Kidney epithelial cell (primary cell): Measurements from ENCODE around the gene RPL23. TPM values are rescaled to one million over a fixed set of nuclear protein-coding genes. Genes with fewer than 3 reads are reported as not detected.

Experiments used
- DNase-seq: peaks from one replicate; pipeline ENCODE4 v3.0.0-alpha.2; 2010; ENCODE audit warnings: low read depth
- H3K27me3 ChIP-seq: 2 replicates; pipeline ENCODE4 v1.6.0; 2011; ENCODE audit warnings: low read length; ENCODE audit not compliant: control insufficient read depth, insufficient read depth
- H3K36me3 ChIP-seq: 2 replicates; pipeline ENCODE4 v1.5.1; 2011; ENCODE audit warnings: low read length; ENCODE audit not compliant: control insufficient read depth, insufficient read depth
- H3K4me3 ChIP-seq: 2 replicates; pipeline ENCODE4 v1.5.1; 2011; ENCODE audit warnings: low read depth, mild to moderate bottlenecking, control low read depth, low read length
- CTCF ChIP-seq: IDR thresholded peaks from 2 replicates; pipeline ENCODE4 v1.5.1; 2011; ENCODE audit warnings: mild to moderate bottlenecking, moderate library complexity, low read length, control low read depth, inconsistent platforms; ENCODE audit not compliant: insufficient read depth, poor library complexity, severe bottlenecking
- total RNA-seq: library from RNA; depleted of rRNA; stranded (reverse); fragments of >200 nt; gene quantifications from 2 replicates; pipeline ENCODE4 v1.2.3, GENCODE V29; 2015

Gene RPL23
- 1,506 and 1,881 TPM in 2 replicates for total RNA-seq

- Histone ChIP-seq H3K36me3 (peaks cover 3% of the 10 kb centered on the region), H3K4me3 (peak within 1 kb of the TSS; percentile 84), H3K27me3 (no peaks in the 10 kb centered on the region)
- TF ChIP-seq CTCF, result no peak
- peak; percentile 86 for DNase-seq
These were observed at the start of gene RPL23 for GRCh38 chr17:38853292-38854219. RPL23 (minus strand) TSS chr17:38853721; CDS start chr17:38853710, 11 bp downstream.

- no peaks in the 10 kb centered on the region for H3K27me3 ChIP-seq
- DNase-seq, result peak; percentile 96
- H3K4me3 ChIP-seq, result no peak overlapping the region
- H3K36me3 ChIP-seq, result no peaks in the 10 kb centered on the region
- no peak for TF ChIP-seq CTCF
These were observed 47.6 kb upstream of the RPL23 start for GRCh38 chr17:38900978-38901656.

GRCh38 chr17:38899421-38899820, 45.9 kb upstream of the RPL23 start:
- DNase-seq, result no peak
- TF ChIP-seq CTCF, result no peak
- Histone ChIP-seq H3K4me3 (no peak overlapping the region), H3K36me3 (no peaks in the 10 kb centered on the region), H3K27me3 (no peaks in the 10 kb centered on the region)

- Histone ChIP-seq H3K27me3 (no peaks in the 10 kb centered on the region), H3K36me3 (no peaks in the 10 kb centered on the region), H3K4me3 (no peak overlapping the region)
- no peak for TF ChIP-seq CTCF
- no peak for DNase-seq
These were observed 45.4 kb upstream of the RPL23 start for GRCh38 chr17:38898812-38899348.

GRCh38 chr17:38898291-38898679, 44.8 kb upstream of the RPL23 start:
- no peaks in the 10 kb centered on the region for H3K27me3 ChIP-seq
- no peaks in the 10 kb centered on the region for H3K36me3 ChIP-seq
- DNase-seq, result no peak
- H3K4me3 ChIP-seq, result no peak overlapping the region
- no peak for TF ChIP-seq CTCF
